ENCODE results near the gene SZRD1. TPM values are rescaled to one million over a fixed set of nuclear protein-coding genes. Genes with fewer than 3 reads are reported as not detected.
A peak's percentile ranks its signal among the peaks of the same experiment; 100 is the strongest.

Gene SZRD1
- total RNA-seq, 2 donors from 2014 or later: 79.4 to 85.4 TPM

DNA sequence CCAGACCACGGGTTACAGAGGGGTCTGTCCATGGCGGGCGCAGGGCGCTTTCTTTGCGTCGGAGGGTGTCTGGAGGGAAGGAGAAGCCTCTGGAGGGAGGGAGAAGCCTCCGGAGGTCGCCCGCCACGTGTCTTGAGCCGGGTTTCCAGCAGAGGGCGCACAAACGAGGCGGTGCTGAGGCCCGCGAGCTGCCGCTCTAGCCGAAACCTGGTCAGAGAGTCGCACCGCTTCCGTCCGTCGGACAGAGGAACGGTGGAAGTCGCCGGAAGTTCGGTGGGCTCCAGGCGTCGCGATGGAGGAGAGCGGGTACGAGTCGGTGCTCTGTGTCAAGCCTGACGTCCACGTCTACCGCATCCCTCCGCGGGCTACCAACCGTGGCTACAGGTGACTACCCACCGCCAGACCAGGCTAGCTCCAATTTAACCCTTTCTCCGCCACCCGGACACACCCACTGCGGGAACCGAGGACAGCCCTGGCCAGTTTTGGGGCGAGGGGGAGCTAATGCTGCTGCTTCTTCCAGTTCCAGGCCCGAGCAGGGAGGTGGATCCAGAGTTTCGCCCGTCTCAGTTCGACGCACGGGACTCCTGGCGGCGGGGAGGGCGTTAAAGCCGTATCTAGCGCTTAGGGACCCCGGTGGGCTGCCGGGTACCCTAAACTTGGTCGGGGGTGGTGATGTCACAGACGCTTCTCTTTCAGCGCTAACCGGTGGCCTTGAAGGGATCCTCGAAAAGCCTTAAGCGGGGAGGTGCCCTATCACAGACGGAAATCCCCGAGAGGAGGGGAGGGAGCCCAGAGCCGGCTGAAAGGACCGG, 73.6 kb downstream of the SZRD1 start, which contains the start of gene NECAP2:
Gene NECAP2 (plus strand): TSS at position 255 of the 812 bp plus-strand sequence. CDS start 38 bp downstream, at position 293.
- H3K27me3 ChIP-seq (replicated peaks; ENCODE audit: insufficient read depth): no peaks in the 10 kb centered on the region
- H3K4me3 ChIP-seq: peak within 1 kb of the TSS; percentile 94
- H3K4me1 ChIP-seq (ENCODE audit: control insufficient read depth in 1 of 2, low read depth in 2 of 2): peaks cover 11 to 21% of the 10 kb centered on the region in 2 donors
- peak; percentile 85 for TF ChIP-seq CTCF (IDR thresholded peaks at IDR 0.05)
- H3K9me3 ChIP-seq: no peaks in the 10 kb centered on the region
- peak within 1 kb of the TSS; percentile 39 to 63 for H3K27ac ChIP-seq
- DNase-seq (ENCODE audit: low spot score) (peak; percentile 63), ATAC-seq (ENCODE audit: insufficient number of reproducible peaks, low FRiP score, low read depth) (peak; percentile 58)
- H3K36me3 ChIP-seq: peaks cover 20% of the 10 kb centered on the region

DNA sequence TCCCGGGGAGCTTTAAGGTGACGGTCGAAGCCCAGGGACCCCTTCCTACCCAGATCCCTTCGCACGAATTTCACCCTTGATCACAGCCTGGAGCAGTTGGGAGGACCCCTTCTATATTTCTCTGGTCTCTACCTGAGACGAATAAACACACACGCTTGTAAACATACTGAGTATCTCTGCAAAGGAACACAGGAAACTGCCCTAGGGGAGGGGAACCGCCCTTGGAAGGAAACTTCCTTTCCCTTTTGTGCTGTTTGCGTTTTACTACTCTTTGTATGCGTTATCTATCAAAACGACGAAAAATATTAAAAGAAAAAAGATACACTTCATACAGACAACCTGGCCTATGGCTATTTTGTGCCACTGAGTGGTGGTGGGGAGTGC, 74.2 kb downstream of the SZRD1 start:
- DNase-seq (ENCODE audit: low spot score): no peak
- H3K4me3 ChIP-seq: peak overlapping the region; percentile 94
- TF ChIP-seq CTCF (IDR thresholded peaks at IDR 0.05): no peak
- ATAC-seq (ENCODE audit: insufficient number of reproducible peaks, low FRiP score, low read depth): no peak
- H3K27me3 ChIP-seq (replicated peaks; ENCODE audit: insufficient read depth): no peaks in the 10 kb centered on the region
- H3K4me1 ChIP-seq (ENCODE audit: control insufficient read depth in 1 of 2, low read depth in 2 of 2): peaks cover 11 to 21% of the 10 kb centered on the region in 2 donors
- no peaks in the 10 kb centered on the region for H3K9me3 ChIP-seq
- H3K36me3 ChIP-seq: peaks cover 25% of the 10 kb centered on the region
- H3K27ac ChIP-seq: peak overlapping the region in 1 of 2 donors; percentile 63

GRCh38 chr1:16442265-16442664, 75.2 kb downstream of the SZRD1 start:
- no peak for ATAC-seq (ENCODE audit: insufficient number of reproducible peaks, low FRiP score, low read depth)
- peaks cover 28% of the 10 kb centered on the region for H3K36me3 ChIP-seq
- TF ChIP-seq CTCF (IDR thresholded peaks at IDR 0.05): no peak
- H3K27ac ChIP-seq: no peak overlapping the region
- peaks cover 11 to 21% of the 10 kb centered on the region in 2 donors for H3K4me1 ChIP-seq (ENCODE audit: control insufficient read depth in 1 of 2, low read depth in 2 of 2)
- H3K9me3 ChIP-seq: no peaks in the 10 kb centered on the region
- H3K27me3 ChIP-seq (replicated peaks; ENCODE audit: insufficient read depth): no peaks in the 10 kb centered on the region
- no peak for DNase-seq (ENCODE audit: low spot score)
- no peak overlapping the region for H3K4me3 ChIP-seq

- peaks cover 11 to 21% of the 10 kb centered on the region in 2 donors for H3K4me1 ChIP-seq (ENCODE audit: control insufficient read depth in 1 of 2, low read depth in 2 of 2)
- no peak overlapping the region for H3K4me3 ChIP-seq
- ATAC-seq (ENCODE audit: insufficient number of reproducible peaks, low FRiP score, low read depth) (no peak), DNase-seq (ENCODE audit: low spot score) (no peak)
- TF ChIP-seq CTCF (IDR thresholded peaks at IDR 0.05): no peak
- no peaks in the 10 kb centered on the region for H3K27me3 ChIP-seq (replicated peaks; ENCODE audit: insufficient read depth)
- H3K27ac ChIP-seq: no peak overlapping the region
- peaks cover 35% of the 10 kb centered on the region for H3K36me3 ChIP-seq
- no peaks in the 10 kb centered on the region for H3K9me3 ChIP-seq
Measured at GRCh38 chr1:16442941-16443340, 75.9 kb downstream of the SZRD1 start.

GRCh38 chr1:16443975-16444770, 77.1 kb downstream of the SZRD1 start:
- ATAC-seq (ENCODE audit: insufficient number of reproducible peaks, low FRiP score, low read depth): no peak
- no peak overlapping the region for H3K27ac ChIP-seq
- no peaks in the 10 kb centered on the region for H3K27me3 ChIP-seq (replicated peaks; ENCODE audit: insufficient read depth)
- H3K36me3 ChIP-seq: peaks cover 46% of the 10 kb centered on the region
- no peaks in the 10 kb centered on the region for H3K9me3 ChIP-seq
- no peak overlapping the region for H3K4me3 ChIP-seq
- DNase-seq (ENCODE audit: low spot score): no peak
- peaks cover 11 to 21% of the 10 kb centered on the region in 2 donors for H3K4me1 ChIP-seq (ENCODE audit: control insufficient read depth in 1 of 2, low read depth in 2 of 2)
- TF ChIP-seq CTCF (IDR thresholded peaks at IDR 0.05): no peak

All from thoracic aorta (tissue), 2 donors.